Measurements from ENCODE around the gene OLFML2B. TPM values are rescaled to one million over a fixed set of nuclear protein-coding genes. Genes with fewer than 3 reads are reported as not detected.

OLFML2B gene
- total RNA-seq, 1 donor from 2014 or later, result not detected

DNA sequence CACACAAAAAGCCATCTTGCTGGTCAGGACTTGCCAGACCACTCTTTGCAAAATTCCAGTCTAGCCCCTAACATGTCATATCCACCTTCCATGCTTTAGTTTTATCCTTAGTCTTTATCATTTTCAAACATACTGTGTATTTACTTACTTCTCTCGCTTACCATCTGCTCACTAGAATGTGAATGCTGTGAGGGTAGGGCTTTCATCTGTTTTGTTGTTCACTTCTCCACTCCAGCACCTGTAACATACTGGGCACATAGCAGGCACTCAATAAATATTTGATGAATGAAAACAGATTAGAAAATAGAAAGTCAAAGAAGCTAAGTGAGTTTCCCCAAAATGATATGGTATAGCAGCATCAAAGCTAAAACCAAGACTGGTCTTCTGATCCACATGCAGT, 79.9 kb downstream of the OLFML2B start:
- Mint-ChIP-seq H3K9me3 (no peaks in the 10 kb centered on the region), H3K4me3 (no peak overlapping the region), H3K4me1 (ENCODE audit: low read depth) (no peaks in the 10 kb centered on the region), H3K27me3 (ENCODE audit: insufficient read depth) (no peaks in the 10 kb centered on the region), H3K36me3 (ENCODE audit: low read depth) (peaks cover 16% of the 10 kb centered on the region), H3K27ac (no peak overlapping the region)
- intact Hi-C loops (cut with micrococcal nuclease), result no loop called here
- no peak for DNase-seq (ENCODE audit: low spot score)

DNA sequence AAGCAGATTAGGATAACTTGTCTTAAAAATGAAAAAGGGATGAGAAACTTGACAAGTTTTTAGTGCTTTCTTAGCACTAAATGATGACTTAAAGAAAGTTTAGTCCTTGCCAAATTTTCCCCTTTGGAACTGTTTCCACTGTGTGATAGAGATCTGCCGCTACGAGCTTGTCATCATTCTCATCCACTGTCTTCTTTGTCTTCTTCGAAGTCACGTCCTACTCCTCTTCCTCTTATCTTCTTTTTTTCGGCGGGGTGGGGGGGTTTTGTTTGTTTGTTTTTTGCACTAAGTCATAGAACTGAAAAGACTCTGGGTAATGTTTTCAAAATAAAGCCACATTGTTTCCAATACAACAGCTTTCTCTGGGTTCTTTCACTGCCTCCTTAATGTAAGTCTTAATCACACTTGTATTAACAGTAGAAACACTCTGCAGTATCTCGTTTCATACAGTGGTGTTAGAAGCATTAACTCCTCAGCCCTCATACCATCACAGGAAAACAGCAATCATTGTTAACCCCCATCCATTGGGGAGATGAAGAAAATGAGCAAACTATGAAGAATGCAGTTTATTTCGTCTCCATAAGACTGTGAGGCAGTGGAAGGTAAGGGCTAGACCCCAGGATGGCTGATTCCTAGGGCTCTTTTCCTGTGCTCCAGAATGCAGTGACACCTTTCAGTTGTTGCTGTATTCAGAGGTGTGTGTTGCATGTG, 81.8 kb downstream of the OLFML2B start:
- intact Hi-C loops (cut with micrococcal nuclease), result no loop called here
- Mint-ChIP-seq H3K36me3 (ENCODE audit: low read depth) (peaks cover 13% of the 10 kb centered on the region), H3K4me3 (no peak overlapping the region), H3K27me3 (ENCODE audit: insufficient read depth) (no peaks in the 10 kb centered on the region), H3K27ac (no peak overlapping the region), H3K9me3 (no peaks in the 10 kb centered on the region), H3K4me1 (ENCODE audit: low read depth) (no peaks in the 10 kb centered on the region)
- no peak for DNase-seq (ENCODE audit: low spot score)

DNA sequence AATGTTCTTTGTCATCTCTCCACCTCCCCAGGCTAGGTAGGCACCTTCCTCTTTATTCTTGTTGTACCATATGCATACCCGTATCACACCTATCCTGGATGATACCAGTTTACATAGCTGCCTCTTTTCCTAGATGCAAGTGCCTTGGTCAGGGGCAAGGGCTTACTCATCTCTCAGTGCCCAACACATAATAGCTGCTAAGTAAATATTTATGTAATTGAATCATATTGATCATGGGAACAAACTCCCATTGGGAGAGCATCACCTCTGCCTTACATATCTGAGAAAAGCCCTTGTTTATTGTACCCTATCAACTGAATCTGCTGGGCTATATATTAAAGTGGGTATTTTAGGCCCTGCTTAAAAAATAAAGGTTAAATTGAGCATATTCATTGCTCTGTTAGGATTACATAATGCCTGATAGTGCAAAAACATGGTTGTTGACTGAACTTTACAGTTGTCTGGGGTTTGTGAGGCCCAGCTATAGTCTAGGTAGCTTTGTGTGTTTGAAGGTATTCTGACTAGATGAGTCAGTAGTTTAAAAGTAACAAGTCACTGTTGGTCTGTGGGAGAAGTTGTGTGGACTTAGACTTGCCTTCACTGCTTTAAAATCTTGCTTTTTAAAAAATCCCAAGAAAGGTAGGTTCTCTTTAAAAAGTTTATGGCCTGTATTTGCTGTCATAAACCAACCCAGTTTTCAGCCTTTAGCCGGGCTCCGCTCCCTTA, 82.6 kb downstream of the OLFML2B start:
- H3K4me3 Mint-ChIP-seq, result no peak overlapping the region
- intact Hi-C loops (cut with micrococcal nuclease), result no loop called here
- no peaks in the 10 kb centered on the region for H3K4me1 Mint-ChIP-seq (ENCODE audit: low read depth)
- H3K36me3 Mint-ChIP-seq (ENCODE audit: low read depth), result peaks cover 14% of the 10 kb centered on the region
- H3K27me3 Mint-ChIP-seq (ENCODE audit: insufficient read depth), result no peaks in the 10 kb centered on the region
- H3K27ac Mint-ChIP-seq, result no peak overlapping the region
- no peak for DNase-seq (ENCODE audit: low spot score)
- H3K9me3 Mint-ChIP-seq, result no peaks in the 10 kb centered on the region

DNA sequence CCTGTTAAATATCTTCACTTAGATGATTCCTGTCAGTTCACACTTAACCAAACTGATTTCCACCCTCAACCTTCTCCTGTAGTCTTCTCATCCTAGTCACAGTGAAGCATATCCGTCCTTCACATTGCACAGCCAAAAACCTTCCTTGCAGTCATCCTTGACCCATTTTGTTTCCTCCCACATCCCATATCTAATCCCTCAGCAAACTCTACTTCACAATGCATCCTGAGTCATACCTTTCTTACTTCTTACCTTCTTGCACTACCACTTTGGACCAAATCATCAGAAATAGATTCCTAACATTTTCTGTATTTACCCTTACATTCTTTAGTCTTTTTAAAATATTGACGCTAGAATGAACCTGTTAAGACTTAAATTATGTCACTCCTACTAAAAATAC, 86.9 kb downstream of the OLFML2B start:
- no peak for DNase-seq (ENCODE audit: low spot score)
- no peaks in the 10 kb centered on the region for H3K9me3 Mint-ChIP-seq
- no peak overlapping the region for H3K4me3 Mint-ChIP-seq
- intact Hi-C loops (cut with micrococcal nuclease), result no loop called here
- no peak overlapping the region for H3K27ac Mint-ChIP-seq
- peaks cover 11% of the 10 kb centered on the region for H3K36me3 Mint-ChIP-seq (ENCODE audit: low read depth)
- H3K4me1 Mint-ChIP-seq (ENCODE audit: low read depth), result peaks cover 22% of the 10 kb centered on the region
- no peaks in the 10 kb centered on the region for H3K27me3 Mint-ChIP-seq (ENCODE audit: insufficient read depth)

DNA sequence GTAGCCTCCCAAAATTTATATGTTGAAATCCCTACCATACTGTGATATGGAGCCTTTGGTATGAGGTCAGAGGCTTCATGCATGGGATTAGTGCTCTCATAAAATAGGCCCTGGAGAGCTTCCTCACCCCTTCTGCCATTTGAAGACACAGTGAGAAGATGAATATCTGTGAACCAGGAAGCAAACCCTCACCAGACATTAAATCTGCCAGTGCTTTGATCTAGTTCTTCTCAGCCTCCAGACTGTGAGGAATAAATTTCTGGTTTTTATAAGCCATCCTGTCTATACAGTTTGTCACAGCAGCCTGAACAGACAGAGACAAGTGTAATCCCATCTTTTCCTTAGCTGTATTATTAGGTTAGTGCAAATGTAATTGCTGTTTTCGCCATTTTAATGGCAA, 88.4 kb downstream of the OLFML2B start:
- Mint-ChIP-seq H3K36me3 (ENCODE audit: low read depth) (peaks cover 10% of the 10 kb centered on the region), H3K4me3 (no peak overlapping the region), H3K27ac (no peak overlapping the region), H3K9me3 (no peaks in the 10 kb centered on the region), H3K27me3 (ENCODE audit: insufficient read depth) (no peaks in the 10 kb centered on the region), H3K4me1 (ENCODE audit: low read depth) (peaks cover 22% of the 10 kb centered on the region)
- DNase-seq (ENCODE audit: low spot score), result no peak
- intact Hi-C loops (cut with micrococcal nuclease), result no loop called here

DNA sequence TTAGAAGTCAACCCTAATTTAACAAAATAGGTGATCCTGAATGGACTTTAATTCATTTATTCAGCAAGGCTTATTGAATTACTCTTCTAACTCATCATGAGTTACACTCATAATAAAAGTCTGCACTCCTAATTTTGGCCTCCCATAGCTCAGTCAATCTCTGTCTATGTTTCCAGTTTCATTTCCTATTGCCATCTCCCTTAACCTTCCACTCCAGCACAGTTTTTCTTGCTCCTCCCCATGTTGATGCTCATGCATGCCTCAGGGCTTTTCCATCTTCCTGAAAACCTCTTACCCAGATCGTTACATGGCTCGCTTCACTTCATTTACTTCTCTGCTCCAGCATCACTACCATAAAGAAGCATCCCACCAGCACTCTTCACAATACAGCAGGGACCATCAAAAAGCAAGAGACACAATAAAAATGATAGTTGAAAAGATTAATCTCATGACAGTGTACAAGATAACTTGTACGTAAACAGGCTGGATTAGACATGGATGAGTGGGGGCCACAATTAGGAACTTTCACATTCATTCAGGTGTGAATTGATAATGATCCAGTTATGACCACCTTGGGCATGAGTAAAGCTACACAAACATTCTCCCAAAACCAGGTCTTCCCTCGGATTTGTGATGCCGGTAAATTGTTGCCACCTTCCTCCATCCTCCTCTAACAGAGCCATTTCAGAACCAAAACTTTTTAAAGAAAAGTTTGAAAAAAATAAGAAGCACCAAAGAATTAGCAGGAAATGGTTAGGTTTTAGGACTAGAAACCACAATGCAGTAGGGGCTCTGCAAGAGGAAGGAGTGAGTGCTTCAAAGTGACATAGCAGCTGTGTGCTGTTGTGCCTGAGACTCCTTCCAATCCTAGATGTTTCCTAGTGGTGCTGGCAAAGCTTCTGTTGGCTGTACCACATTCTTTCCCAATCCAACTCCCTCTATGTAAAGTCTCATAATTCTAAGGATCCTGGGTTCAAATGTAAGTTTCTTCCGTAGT, 89.8 kb downstream of the OLFML2B start:
- no peaks in the 10 kb centered on the region for H3K27me3 Mint-ChIP-seq (ENCODE audit: insufficient read depth)
- intact Hi-C loops (cut with micrococcal nuclease), result no loop called here
- H3K36me3 Mint-ChIP-seq (ENCODE audit: low read depth), result peaks cover 17% of the 10 kb centered on the region
- H3K4me3 Mint-ChIP-seq, result peak overlapping the region; percentile 27
- peak overlapping the region; percentile 0 for H3K27ac Mint-ChIP-seq
- peak; percentile 6 for DNase-seq (ENCODE audit: low spot score)
- H3K4me1 Mint-ChIP-seq (ENCODE audit: low read depth), result peaks cover 22% of the 10 kb centered on the region
- H3K9me3 Mint-ChIP-seq, result no peaks in the 10 kb centered on the region

Other genes with a start within 250 kb of the OLFML2B start
- 0.10 TPM in 1 of 2 replicates, not detected in the other for gene NOS1AP, start 45.8 kb upstream of the OLFML2B start, total RNA-seq